ENCODE measurements around the gene TEX2. TPM values are rescaled to one million over a fixed set of nuclear protein-coding genes. Genes with fewer than 3 reads are reported as not detected.

The TEX2 gene
- total and polyA plus RNA-seq, 9 of the 15 experiments (the other 6 are each of a cell fraction or from before 2014, with no cell fraction given): 4.1 to 27.6 (median 19.3) TPM

- no peak for TF ChIP-seq REST (IDR thresholded peaks at IDR 0.05; ENCODE audit: borderline replicate concordance)
- TF ChIP-seq REST (CRISPR knock-in tag; IDR thresholded peaks at IDR 0.05; ENCODE audit: low read depth): no peak
- TF ChIP-seq PHF8 (IDR thresholded peaks at IDR 0.05; ENCODE audit: borderline replicate concordance, low read length): no peak
- TF ChIP-seq ZNF133 (CRISPR knock-in tag; IDR thresholded peaks at IDR 0.05): no peak
- TF ChIP-seq ZNF551 (CRISPR knock-in tag; IDR thresholded peaks at IDR 0.05): no peak
- TF ChIP-seq ZNF717 (CRISPR knock-in tag; IDR thresholded peaks at IDR 0.05): no peak
- no peak for TF ChIP-seq PHF21A (IDR thresholded peaks at IDR 0.05; ENCODE audit: borderline replicate concordance, low read depth)
- TF ChIP-seq ZBED1 (IDR thresholded peaks at IDR 0.05): no peak
- TF ChIP-seq ZFP1 (CRISPR knock-in tag; IDR thresholded peaks at IDR 0.05): no peak
- TF ChIP-seq NKRF (IDR thresholded peaks at IDR 0.05; ENCODE audit: borderline replicate concordance): peak; percentile 27; the same call in 1 of the 2 replicates
- peak; percentile 71 for TF ChIP-seq STAT5A (IDR thresholded peaks at IDR 0.05; ENCODE audit: borderline replicate concordance, low read length)
- no peak for TF ChIP-seq ZKSCAN8 (CRISPR knock-in tag; IDR thresholded peaks at IDR 0.05)
- TF ChIP-seq ZNF766 (CRISPR knock-in tag; conservative IDR thresholded peaks at IDR 0.05): no peak
- TF ChIP-seq POLR2AphosphoS2 (IDR thresholded peaks at IDR 0.05; ENCODE audit: low read length): no peak
- TF ChIP-seq ZC3H11A (IDR thresholded peaks at IDR 0.05; ENCODE audit: low read depth, low read length): no peak
- peak; percentile 94 for TF ChIP-seq TEAD4 (IDR thresholded peaks at IDR 0.05; ENCODE audit: low read length)
- TF ChIP-seq TEAD4 (CRISPR knock-in tag; IDR thresholded peaks at IDR 0.05; ENCODE audit: borderline replicate concordance): no peak
- TF ChIP-seq CHD1 (IDR thresholded peaks at IDR 0.05; ENCODE audit: low read length): no peak
- no peak for TF ChIP-seq ZNF431 (CRISPR knock-in tag; IDR thresholded peaks at IDR 0.05)
These were observed 48.9 kb downstream of the TEX2 start (continued) for GRCh38 chr17:64213995-64214811.
